OCI-LY3 (cell line): ENCODE measurements around the gene ERICH2.

Experiments used
- H2AFZ ChIP-seq: fragments of 200-600, 300-600 bp; shearing (Covaris generic); 2 replicates; pipeline ENCODE4 v1.6.0; 2014; ENCODE audit warnings: antibody characterized with exemption, low read depth, low read length
- H3K27ac ChIP-seq: fragments of 200-600, 300-600 bp; sonication (generic); 2 replicates; pipeline ENCODE4 v1.5.1; 2014; ENCODE audit warnings: mild to moderate bottlenecking, low read length, moderate library complexity, mixed read lengths
- H3K27me3 ChIP-seq: fragments of 200-600, 300-600 bp; sonication (generic); 2 replicates; pipeline ENCODE4 v1.6.1; 2014; ENCODE audit warnings: low read depth, low read length, mixed read lengths
- H3K36me3 ChIP-seq: fragments of 200-600, 300-600 bp; sonication (generic); replicated peaks from 2 replicates; pipeline ENCODE3; 2014; ENCODE audit warnings: low read depth, low read length, mixed read lengths
- H3K4me1 ChIP-seq: fragments of 300-600, 200-600 bp; sonication (generic); 2 replicates; pipeline ENCODE4 v1.6.1; 2014; ENCODE audit warnings: low read length, mixed read lengths
- H3K4me2 ChIP-seq: fragments of 200-600, 300-600 bp; sonication (generic); 2 replicates; pipeline ENCODE4 v1.6.1; 2014; ENCODE audit warnings: low read length, mixed read lengths
- H3K4me3 ChIP-seq: fragments of 300-600, 200-600 bp; sonication (generic); 2 replicates; pipeline ENCODE4 v1.5.1; 2014; ENCODE audit warnings: antibody characterized with exemption, mild to moderate bottlenecking, low read length, moderate library complexity
- H3K79me2 ChIP-seq: fragments of 300-600, 200-600 bp; shearing (Covaris generic); 2 replicates; pipeline ENCODE4 v1.6.1; 2014; ENCODE audit warnings: mild to moderate bottlenecking, low read length, mixed read lengths
- H3K9ac ChIP-seq: fragments of 300-600, 200-600 bp; shearing (Covaris generic); 2 replicates; pipeline ENCODE4 v1.6.0; 2014; ENCODE audit warnings: mild to moderate bottlenecking, low read length, moderate library complexity
- H3K9me3 ChIP-seq: fragments of 200-600, 300-600 bp; shearing (Covaris generic); 2 replicates; pipeline ENCODE4 v1.6.1; 2014; ENCODE audit warnings: low read length, mixed read lengths; ENCODE audit not compliant: insufficient read depth
- H4K20me1 ChIP-seq: fragments of 200-600, 300-600 bp; sonication (generic); 2 replicates; pipeline ENCODE4 v1.6.1; 2016; ENCODE audit warnings: low read length, mixed read lengths; ENCODE audit not compliant: insufficient read depth
- EZH2phosphoT487 ChIP-seq: fragments of 200-600 bp; shearing (Covaris generic); IDR thresholded peaks from 2 replicates; pipeline ENCODE4 v1.6.1; 2018; ENCODE audit warnings: antibody characterized with exemption, mixed run types, low read depth
- TF ChIP-seq, protein P1 (sequence below): fragments of 200-600, 300-600 bp; sonication (generic); IDR thresholded peaks from 2 replicates; pipeline ENCODE4 v1.5.1; 2014; ENCODE audit warnings: antibody characterized with exemption, low read length, low read depth

ERICH2 gene

DNA sequence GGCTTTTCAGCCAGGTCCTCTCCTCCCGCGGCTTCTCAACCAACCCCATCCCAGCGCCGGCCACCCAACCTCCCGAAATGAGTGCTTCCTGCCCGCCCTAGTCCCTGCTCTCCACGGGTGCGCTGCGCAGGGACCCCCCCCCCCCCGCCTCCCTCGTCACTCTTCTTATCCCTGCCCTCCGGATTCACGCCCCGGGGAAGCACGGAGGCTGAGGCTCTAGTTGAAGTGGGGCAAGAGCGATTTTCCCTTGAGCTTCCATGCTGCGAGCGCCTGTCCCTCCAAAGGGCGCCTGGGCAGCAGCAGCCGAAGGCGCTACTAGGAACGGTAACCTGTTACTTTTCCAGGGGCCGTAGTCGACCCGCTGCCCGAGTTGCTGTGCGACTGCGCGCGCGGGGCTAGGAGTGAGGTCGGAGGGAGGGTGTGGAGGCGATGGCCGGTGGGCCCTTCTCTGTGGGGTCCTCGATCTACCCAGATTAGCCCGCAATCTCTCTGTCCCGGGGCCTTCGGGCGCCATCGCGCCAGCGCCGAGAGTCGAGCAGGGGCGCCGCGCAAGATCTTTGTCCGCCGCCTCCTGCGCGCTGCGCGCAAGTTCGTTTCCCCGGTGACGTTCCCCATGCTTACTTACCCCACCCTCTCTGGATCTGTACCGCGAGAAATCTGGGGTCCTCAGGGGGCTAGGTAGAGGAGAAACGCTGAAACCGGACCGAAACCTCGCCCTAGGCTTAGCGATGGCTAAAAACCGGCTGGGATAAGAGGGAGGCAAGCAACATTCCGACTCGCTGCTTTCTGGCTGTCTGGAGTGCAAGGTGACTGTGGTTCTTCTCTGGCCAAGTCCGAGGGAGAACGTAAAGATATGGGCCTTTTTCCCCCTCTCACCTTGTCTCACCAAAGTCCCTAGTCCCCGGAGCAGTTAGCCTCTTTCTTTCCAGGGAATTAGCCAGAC is 47.2 kb downstream of the ERICH2 start:
- Histone ChIP-seq H3K4me1 (peaks cover 13% of the 10 kb centered on the region; the same call in 1 of the 2 replicates), H3K4me2 (no peak overlapping the region), H2AFZ (no peak overlapping the region), H3K4me3 (no peak overlapping the region), H3K9me3 (no peaks in the 10 kb centered on the region), H4K20me1 (0 out of 2 replicates have a peak, but pooled peaks cover 4% of the 10 kb centered on the region), H3K79me2 (no peaks in the 10 kb centered on the region), H3K9ac (no peak overlapping the region), H3K27me3 (peaks cover 23% of the 10 kb centered on the region), H3K36me3 (no peaks in the 10 kb centered on the region), H3K27ac (no peak overlapping the region)
- TF ChIP-seq, protein P1, sequence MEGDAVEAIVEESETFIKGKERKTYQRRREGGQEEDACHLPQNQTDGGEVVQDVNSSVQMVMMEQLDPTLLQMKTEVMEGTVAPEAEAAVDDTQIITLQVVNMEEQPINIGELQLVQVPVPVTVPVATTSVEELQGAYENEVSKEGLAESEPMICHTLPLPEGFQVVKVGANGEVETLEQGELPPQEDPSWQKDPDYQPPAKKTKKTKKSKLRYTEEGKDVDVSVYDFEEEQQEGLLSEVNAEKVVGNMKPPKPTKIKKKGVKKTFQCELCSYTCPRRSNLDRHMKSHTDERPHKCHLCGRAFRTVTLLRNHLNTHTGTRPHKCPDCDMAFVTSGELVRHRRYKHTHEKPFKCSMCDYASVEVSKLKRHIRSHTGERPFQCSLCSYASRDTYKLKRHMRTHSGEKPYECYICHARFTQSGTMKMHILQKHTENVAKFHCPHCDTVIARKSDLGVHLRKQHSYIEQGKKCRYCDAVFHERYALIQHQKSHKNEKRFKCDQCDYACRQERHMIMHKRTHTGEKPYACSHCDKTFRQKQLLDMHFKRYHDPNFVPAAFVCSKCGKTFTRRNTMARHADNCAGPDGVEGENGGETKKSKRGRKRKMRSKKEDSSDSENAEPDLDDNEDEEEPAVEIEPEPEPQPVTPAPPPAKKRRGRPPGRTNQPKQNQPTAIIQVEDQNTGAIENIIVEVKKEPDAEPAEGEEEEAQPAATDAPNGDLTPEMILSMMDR = no peak
- no peak for TF ChIP-seq EZH2phosphoT487

DNA sequence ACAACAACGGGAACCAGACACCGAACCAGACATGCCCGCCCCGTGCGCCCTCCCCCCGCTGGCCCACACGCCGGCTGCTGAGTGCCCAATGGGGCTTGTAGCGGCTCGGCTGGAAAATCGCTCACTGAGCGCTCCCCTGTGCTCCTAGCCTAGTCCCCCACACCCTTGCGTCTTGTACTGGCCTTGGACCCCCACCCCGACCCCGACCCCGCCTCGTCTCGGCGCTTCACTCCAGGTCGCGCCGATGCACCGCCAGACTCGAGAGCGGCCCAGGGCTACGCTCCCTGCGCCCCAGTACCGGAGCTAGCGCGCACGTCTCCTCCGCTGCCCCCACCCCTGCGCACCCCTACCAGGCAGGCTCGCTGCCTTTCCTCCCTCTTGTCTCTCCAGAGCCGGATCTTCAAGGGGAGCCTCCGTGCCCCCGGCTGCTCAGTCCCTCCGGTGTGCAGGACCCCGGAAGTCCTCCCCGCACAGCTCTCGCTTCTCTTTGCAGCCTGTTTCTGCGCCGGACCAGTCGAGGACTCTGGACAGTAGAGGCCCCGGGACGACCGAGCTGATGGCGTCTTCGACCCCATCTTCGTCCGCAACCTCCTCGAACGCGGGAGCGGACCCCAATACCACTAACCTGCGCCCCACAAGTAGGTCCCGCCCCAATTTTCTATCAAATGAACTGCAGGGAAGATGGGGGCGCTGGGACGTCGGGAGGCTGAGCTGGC is 48.0 kb downstream of the ERICH2 start:
- TF ChIP-seq EZH2phosphoT487 = no peak
- TF ChIP-seq, protein P1 = no peak
- no peak overlapping the region for H3K4me3 ChIP-seq
- no peak overlapping the region for H3K9ac ChIP-seq
- H3K27ac ChIP-seq = no peak overlapping the region
- no peaks in the 10 kb centered on the region for H3K79me2 ChIP-seq
- no peak overlapping the region for H2AFZ ChIP-seq
- peaks cover 13% of the 10 kb centered on the region; the same call in 1 of the 2 replicates for H3K4me1 ChIP-seq
- H3K9me3 ChIP-seq = no peaks in the 10 kb centered on the region
- no peak overlapping the region for H3K4me2 ChIP-seq
- H3K27me3 ChIP-seq = peaks cover 21% of the 10 kb centered on the region
- H3K36me3 ChIP-seq = no peaks in the 10 kb centered on the region
- H4K20me1 ChIP-seq = 0 out of 2 replicates have a peak, but pooled peaks cover 4% of the 10 kb centered on the region

DNA sequence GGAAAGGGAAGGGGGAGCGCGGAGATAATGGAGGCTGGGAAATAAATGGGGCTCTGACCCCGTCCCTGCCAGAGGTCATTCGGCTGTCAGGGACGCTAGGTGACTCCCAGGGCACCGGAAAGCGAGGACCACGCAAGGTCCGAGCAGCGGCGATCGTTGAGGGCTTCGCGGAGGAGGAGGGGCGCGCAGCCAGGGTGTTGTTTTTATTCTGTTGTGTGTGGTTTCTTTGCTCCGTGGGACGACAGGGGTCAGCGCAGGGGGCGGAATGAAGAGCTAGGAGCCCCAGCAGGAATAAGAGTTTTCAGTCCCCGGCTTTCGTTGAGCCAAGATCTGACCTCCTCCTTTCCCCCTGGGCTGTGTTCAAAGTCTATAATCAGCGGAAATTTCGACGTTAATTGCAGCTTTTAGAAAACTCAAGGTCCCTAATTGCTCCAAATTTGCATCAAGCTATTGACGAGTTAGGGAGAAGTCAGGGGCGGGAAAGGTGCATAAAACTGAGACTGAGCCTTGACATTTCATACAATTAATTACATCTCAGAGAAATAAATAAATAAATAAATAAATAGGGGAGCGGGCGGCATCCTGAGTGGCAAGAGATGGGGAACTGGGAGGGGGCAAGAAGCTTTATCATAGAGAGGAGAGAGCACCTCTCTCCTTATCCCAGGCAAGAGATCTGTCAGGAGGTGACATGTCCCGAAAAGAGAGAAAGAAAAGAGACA is 48.7 kb downstream of the ERICH2 start:
- Histone ChIP-seq H3K36me3 (no peaks in the 10 kb centered on the region), H3K4me1 (peaks cover 13% of the 10 kb centered on the region; the same call in 1 of the 2 replicates), H3K9me3 (no peaks in the 10 kb centered on the region), H2AFZ (no peak overlapping the region), H3K27ac (no peak overlapping the region), H3K4me3 (no peak overlapping the region), H3K79me2 (no peaks in the 10 kb centered on the region), H3K4me2 (no peak overlapping the region), H3K27me3 (peaks cover 13% of the 10 kb centered on the region), H3K9ac (no peak overlapping the region), H4K20me1 (0 out of 2 replicates have a peak, but pooled peaks cover 2% of the 10 kb centered on the region)
- TF ChIP-seq, protein P1 = no peak
- no peak for TF ChIP-seq EZH2phosphoT487
